Activated CD4-positive, alpha-beta memory T cell treated with anti-CD3 and anti-CD28 coated beads for 36 hours (primary cell): Measurements from ENCODE around the gene USE1. TPM values are rescaled to one million over a fixed set of nuclear protein-coding genes. Genes with fewer than 3 reads are reported as not detected.
A peak's percentile ranks its signal among the peaks of the same experiment; 100 is the strongest.

Source experiments
- CTCF ChIA-PET: fragments of 350-600 bp; sonication (Branson Sonifier 250); formaldehyde crosslinking; loops from one replicate; lab custom pipeline; 2021; ENCODE audit warnings: antibody characterized with exemption, inconsistent platforms; lab: Charles Lee
- POLR2A ChIA-PET: fragments of 350-600 bp; sonication (Branson Sonifier 250); formaldehyde crosslinking; loops from one replicate; lab custom pipeline; 2021; ENCODE audit warnings: antibody characterized with exemption; lab: Charles Lee
- DNase-seq: peaks from one replicate; pipeline ENCODE4 v3.0.0-alpha.2; 2020
- H3K27ac Mint-ChIP-seq: one replicate; pipeline ENCODE4 v1.8.0; 2021; ENCODE audit warnings: mixed read lengths
- H3K27me3 Mint-ChIP-seq: one replicate; pipeline ENCODE4 v1.8.0; 2021; ENCODE audit warnings: mixed read lengths
- H3K36me3 Mint-ChIP-seq: one replicate; pipeline ENCODE4 v1.8.0; 2021; ENCODE audit warnings: mixed read lengths
- H3K4me1 Mint-ChIP-seq: one replicate; pipeline ENCODE4 v1.8.0; 2021; ENCODE audit warnings: low read depth, mixed read lengths
- H3K4me3 Mint-ChIP-seq: one replicate; pipeline ENCODE4 v1.8.0; 2021; ENCODE audit warnings: mild to moderate bottlenecking, mixed read lengths
- H3K9me3 Mint-ChIP-seq: one replicate; pipeline ENCODE4 v1.8.0; 2021; ENCODE audit warnings: mixed read lengths
- intact Hi-C: fragments of 100-400 bp; cut with micrococcal nuclease; formaldehyde crosslinking; loops from one replicate; pipeline ENCODE4 v1.15.1; 2023
- total RNA-seq, 2 experiments: library from RNA; stranded (reverse); gene quantifications; one replicate each; pipeline ENCODE4 v1.2.3, GENCODE V29; 2021

USE1 gene
- total RNA-seq, 2 experiments from 2014 or later: 24.6 to 28.5 TPM

DNA sequence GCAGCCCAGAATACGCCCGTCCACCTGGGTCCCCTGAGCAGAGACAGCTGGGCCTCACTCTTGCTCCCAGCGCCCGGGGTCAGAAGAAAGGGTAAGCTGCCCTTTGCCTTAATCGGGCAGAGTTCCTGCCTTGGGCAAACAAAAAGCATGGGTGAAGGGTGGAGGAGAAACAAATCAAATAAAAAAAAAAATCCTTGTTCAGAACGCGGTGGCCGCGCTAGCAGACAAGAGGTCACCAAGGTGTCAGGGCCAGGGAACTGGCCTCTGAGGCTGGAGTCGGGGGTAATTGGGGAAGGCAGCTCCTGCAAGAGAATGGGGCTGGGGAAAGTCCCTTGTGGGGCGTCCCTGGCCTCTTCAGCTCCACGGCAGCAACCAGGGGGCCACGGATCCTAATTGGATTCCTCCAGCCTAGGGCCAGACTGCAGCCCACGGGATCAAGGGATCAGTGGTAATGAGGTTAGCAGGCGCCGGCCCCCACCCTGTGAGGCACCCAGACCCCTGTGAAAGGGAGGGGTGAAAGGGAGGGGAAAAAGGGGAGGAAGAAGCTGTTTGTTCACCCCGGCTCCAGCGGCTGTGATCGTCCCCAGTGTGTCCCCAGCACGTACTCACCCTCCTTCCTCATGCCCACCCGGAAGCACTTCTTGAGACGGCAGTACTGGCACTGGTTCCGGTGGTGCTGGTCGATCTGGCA lies 25.1 kb downstream of the USE1 start:
- Mint-ChIP-seq H3K4me3 (no peak overlapping the region), H3K9me3 (no peaks in the 10 kb centered on the region), H3K4me1 (peaks cover 2% of the 10 kb centered on the region), H3K36me3 (no peaks in the 10 kb centered on the region), H3K27ac (no peak overlapping the region), H3K27me3 (no peaks in the 10 kb centered on the region)
- intact Hi-C loops: no loop called here
- ChIA-PET CTCF (interaction anchor here (0.8 to 2.2 kb wide), 2 partner anchors 15 to 20 kb away, joined by 3 to 6 read pairs; no protein-coding TSS in a partner anchor), POLR2A (interaction anchor here (0.6 kb wide), 1 partner anchor 13 kb away, joined by 3 read pairs; no protein-coding TSS in a partner anchor)
- DNase-seq: no peak

DNA sequence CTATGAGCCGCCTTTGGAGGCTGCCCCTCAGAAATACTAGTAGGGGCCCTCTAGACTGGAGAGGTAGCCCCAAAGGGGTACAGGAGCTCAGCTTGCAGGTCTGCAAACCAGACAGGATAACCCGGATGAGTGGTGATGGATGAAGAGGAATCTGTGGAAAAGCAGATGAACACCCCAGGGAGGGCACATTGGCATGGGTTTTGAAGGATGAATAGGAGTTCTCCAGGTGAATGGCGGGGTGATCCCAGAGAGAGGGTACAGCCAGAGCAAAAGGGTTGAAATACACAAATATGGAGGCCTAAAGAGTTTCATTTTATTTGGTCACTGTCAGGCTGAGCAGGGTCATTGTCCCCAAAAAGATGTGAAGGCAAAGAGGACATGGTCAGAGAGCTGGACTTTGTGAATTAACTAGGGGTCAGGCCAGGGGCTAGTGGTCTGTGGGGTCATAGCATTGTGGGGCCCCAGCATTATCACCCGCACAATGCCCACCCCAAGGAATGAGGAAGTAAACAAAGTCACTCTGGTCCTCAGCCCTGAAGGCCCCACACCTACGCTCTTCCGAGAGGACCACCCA lies 25.8 kb downstream of the USE1 start:
- Mint-ChIP-seq H3K4me1 (peaks cover 2% of the 10 kb centered on the region), H3K9me3 (no peaks in the 10 kb centered on the region), H3K36me3 (no peaks in the 10 kb centered on the region), H3K4me3 (no peak overlapping the region), H3K27me3 (no peaks in the 10 kb centered on the region), H3K27ac (peak overlapping the region; percentile 24)
- intact Hi-C loops: no loop called here
- ChIA-PET POLR2A (interaction anchor here (0.6 kb wide), 1 partner anchor 13 kb away, joined by 3 read pairs; no protein-coding TSS in a partner anchor), CTCF (interaction anchor here (0.8 to 2.2 kb wide), 3 partner anchors 14 to 41 kb away, joined by 3 to 6 read pairs (median 3); no protein-coding TSS in a partner anchor)
- DNase-seq: no peak

- no peak overlapping the region for H3K4me3 Mint-ChIP-seq
- POLR2A ChIA-PET: interaction anchor here (0.8 kb wide), 1 partner anchor 18 kb away, joined by 3 read pairs; no protein-coding TSS in a partner anchor
Measured at GRCh38 chr19:17242431-17243208, 27.5 kb downstream of the USE1 start.

GRCh38 chr19:17243211-17243829 lies 28.2 kb downstream of the USE1 start:
- Mint-ChIP-seq H3K4me3 (peak overlapping the region; percentile 23), H3K36me3 (no peaks in the 10 kb centered on the region), H3K4me1 (peaks cover 9% of the 10 kb centered on the region), H3K27ac (no peak overlapping the region), H3K27me3 (no peaks in the 10 kb centered on the region), H3K9me3 (no peaks in the 10 kb centered on the region)
- no peak for DNase-seq
- ChIA-PET CTCF (interaction anchor here (1.0 to 1.9 kb wide), 4 partner anchors 9 to 24 kb away, joined by 3 to 5 read pairs (median 4); partner anchors contain the start of genes BABAM1 and OCEL1), POLR2A (no interaction called here)
- intact Hi-C loops: no loop called here

More at GRCh38 chr19:17242431-17243208, 27.5 kb downstream of the USE1 start:
- Mint-ChIP-seq H3K27me3 (no peaks in the 10 kb centered on the region), H3K27ac (no peak overlapping the region), H3K9me3 (no peaks in the 10 kb centered on the region), H3K36me3 (no peaks in the 10 kb centered on the region), H3K4me1 (peaks cover 9% of the 10 kb centered on the region)
- CTCF ChIA-PET: interaction anchor here (0.6 to 1.9 kb wide), 5 partner anchors 8 to 73 kb away, joined by 3 to 5 read pairs (median 4); partner anchors contain the start of genes BABAM1 and OCEL1
- no peak for DNase-seq
- intact Hi-C loops: no loop called here

DNA sequence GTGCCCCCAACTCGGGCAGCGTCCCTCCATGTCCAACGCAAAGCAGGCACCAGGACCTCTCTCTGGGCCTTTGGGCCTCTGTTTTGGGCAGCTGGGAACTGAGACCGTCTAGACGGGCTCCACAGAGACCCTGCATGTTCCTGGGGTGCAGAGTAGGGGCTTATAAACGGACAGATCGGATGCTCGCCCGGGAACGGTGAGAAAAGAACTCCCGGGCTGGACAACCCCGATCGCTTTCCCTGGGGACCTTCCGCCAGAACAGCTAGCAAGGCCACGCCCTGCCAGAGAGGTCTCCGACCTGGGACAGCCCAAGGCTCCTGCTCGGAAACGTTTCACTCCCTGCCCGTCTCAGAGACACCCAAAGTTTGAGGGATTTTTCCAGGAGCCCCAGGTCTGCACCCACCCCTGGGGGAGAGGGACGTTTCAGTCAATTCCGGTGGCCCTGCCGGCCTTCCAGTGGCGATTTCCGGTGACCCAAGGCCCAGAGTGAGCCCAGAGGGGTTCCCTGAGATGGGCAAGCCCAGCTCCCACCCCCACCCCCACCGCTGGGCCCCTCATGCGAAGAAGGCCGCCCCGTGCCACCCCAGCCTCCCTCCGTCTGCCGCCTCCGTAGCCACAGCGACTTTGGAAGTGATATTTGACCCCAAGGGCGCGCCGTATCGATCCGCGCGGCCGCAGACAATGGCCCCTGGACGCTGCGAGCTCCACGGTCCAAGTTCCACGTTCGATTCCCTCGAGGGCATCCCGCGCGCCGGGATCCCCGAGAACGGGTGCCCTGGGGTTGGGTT lies 28.9 kb downstream of the USE1 start:
- Mint-ChIP-seq H3K9me3 (no peaks in the 10 kb centered on the region), H3K27ac (no peak overlapping the region), H3K27me3 (no peaks in the 10 kb centered on the region), H3K4me1 (peaks cover 9% of the 10 kb centered on the region), H3K36me3 (no peaks in the 10 kb centered on the region), H3K4me3 (peak overlapping the region; percentile 52)
- no peak for DNase-seq
- CTCF ChIA-PET: interaction anchor here (1.0 to 1.9 kb wide), 4 partner anchors 9 to 23 kb away, joined by 3 to 5 read pairs (median 4); partner anchors contain the start of genes BABAM1 and OCEL1
- intact Hi-C loops: no loop called here
- POLR2A ChIA-PET: no interaction called here

DNA sequence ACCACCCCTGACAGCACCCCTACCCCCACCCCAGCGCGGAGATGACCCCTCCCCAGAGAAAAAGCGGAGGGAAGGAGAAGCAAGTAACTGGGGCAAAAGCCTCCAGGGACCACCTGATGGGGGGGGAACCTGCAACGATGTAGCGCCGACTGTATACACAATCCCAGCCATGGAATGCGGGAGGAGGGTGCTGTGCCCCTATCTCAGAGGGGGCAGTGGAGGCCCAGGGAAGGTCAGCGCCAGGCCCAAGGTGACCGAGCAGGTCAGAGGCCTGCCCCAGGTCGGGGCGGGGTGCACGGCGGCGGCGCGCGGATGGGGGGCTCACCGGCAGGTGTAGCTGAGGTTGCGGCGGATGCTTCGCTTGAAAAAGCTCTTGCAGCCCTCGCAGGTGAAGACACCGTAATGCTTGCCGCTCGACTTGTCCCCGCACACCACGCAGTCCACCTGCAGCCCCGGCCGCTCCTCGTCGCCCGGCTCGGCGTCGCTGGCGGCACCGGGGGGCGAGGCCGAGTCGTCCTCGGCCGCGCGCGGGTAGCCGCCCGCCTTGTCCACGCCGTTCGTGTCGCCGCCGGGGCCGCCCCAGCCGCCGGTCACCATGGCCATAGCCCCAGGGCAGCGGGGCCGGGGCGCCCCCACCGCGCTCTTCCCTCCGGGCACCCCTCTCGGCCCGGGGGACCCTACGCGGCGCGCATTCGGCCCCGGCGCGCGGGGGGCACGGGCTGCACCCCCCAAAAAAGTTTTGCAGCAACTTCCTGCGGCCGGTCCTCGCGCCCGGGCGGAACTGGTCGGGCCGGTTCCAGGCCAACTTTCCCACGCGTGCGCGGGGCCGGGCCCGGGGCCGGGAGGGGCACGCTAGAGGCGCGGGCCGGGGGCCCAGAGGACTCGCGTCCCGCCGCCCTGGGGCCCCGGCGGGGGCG lies 29.7 kb downstream of the USE1 start:
- Mint-ChIP-seq H3K4me1 (peaks cover 9% of the 10 kb centered on the region), H3K9me3 (no peaks in the 10 kb centered on the region), H3K27ac (no peak overlapping the region), H3K4me3 (peak overlapping the region; percentile 52), H3K27me3 (no peaks in the 10 kb centered on the region), H3K36me3 (no peaks in the 10 kb centered on the region)
- ChIA-PET POLR2A (no interaction called here), CTCF (interaction anchor here (1.4 kb wide), 1 partner anchor 16 kb away, joined by 3 read pairs; no protein-coding TSS in a partner anchor)
- no peak for DNase-seq
- intact Hi-C loops: no loop called here

DNA sequence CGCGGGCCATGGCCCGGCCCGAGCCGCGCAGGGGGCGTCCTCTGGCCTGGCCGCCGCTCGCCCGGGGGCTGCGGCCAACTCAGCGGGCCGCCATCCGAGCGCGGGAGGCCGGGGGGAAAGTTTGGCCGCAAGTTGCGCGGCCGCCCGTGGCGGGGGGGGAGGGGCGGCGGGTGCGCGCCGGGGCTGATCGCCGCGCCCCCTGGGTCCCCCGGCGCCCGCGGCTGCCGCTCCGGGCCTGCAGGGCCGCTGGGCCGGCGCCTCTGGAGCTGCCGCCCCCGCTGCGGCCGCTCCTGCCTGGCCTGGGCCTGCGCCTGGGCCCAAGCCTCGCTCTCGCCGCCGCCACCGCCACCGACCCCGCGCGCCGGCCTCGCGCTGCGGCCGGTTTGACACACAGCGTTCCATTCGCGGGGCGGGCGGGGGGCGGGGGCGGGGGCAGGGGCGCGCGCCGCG lies 30.4 kb downstream of the USE1 start, which contains the start of gene NR2F6:
NR2F6 (minus strand) TSS at position 385 of the 450 bp plus-strand sequence. CDS start 699 bp downstream, outside the sequence.
- POLR2A ChIA-PET: no interaction called here
- Mint-ChIP-seq H3K9me3 (no peaks in the 10 kb centered on the region), H3K27me3 (no peaks in the 10 kb centered on the region), H3K36me3 (no peaks in the 10 kb centered on the region), H3K27ac (peak within 1 kb of the TSS; percentile 65), H3K4me1 (peaks cover 9% of the 10 kb centered on the region), H3K4me3 (peak within 1 kb of the TSS; percentile 82)
- DNase-seq: no peak
- intact Hi-C loops: no loop called here
- CTCF ChIA-PET: no interaction called here

- H3K27ac Mint-ChIP-seq: no peak overlapping the region
- ChIA-PET CTCF (no interaction called here), POLR2A (no interaction called here)
- intact Hi-C loops: no loop called here
- DNase-seq: no peak
- H3K36me3 Mint-ChIP-seq: no peaks in the 10 kb centered on the region
- no peaks in the 10 kb centered on the region for H3K27me3 Mint-ChIP-seq
- no peaks in the 10 kb centered on the region for H3K9me3 Mint-ChIP-seq
- H3K4me3 Mint-ChIP-seq: peak overlapping the region; percentile 82
- H3K4me1 Mint-ChIP-seq: peaks cover 9% of the 10 kb centered on the region
Measured at GRCh38 chr19:17246681-17247425, 31.7 kb downstream of the USE1 start.

DNA sequence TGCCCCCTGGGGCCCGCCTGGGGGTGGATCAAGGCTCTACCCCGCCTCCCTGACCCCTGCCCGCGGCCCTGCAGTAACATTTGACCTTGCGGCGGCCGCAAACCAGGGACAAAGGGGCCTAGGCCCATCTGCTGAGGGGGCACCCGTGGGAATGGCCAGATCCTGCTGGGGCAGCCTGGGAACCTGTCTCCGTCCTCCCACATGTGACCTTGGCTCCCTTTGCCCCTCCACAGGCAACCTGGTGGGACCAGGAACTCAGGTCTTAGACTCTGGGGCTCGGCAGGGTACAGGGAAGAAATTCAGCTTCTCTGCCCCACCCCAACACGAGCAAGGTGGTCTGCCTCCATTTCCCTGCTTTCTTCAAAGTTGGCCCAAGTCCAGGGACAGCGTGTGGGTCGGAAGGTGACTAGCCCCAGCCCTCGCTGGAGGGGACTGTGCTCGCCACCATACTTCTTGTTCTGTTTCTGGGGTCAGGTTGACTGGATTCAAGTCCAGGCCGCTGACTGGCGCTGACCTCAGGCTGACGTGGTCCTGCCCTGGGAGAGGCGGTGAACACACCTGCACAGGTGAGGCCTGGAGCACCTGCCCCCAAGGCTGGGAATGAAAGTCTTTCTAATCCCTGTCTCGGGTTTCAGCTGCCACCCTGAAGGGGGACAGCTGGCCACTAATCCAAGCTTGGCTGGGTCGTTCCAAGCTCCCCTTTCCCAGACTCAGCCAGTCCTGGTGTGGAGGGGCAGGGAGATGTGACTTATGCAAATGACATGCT lies 33.0 kb downstream of the USE1 start:
- Mint-ChIP-seq H3K9me3 (no peaks in the 10 kb centered on the region), H3K36me3 (no peaks in the 10 kb centered on the region), H3K4me3 (no peak overlapping the region), H3K27ac (no peak overlapping the region), H3K4me1 (peaks cover 9% of the 10 kb centered on the region), H3K27me3 (no peaks in the 10 kb centered on the region)
- CTCF ChIA-PET: interaction anchor here (1.3 kb wide), 1 partner anchor 13 kb away, joined by 6 read pairs; no protein-coding TSS in a partner anchor
- no peak for DNase-seq
- POLR2A ChIA-PET: no interaction called here
- intact Hi-C loops: no loop called here
